Heart left ventricle (tissue), 16 donors: Measurements from ENCODE around the gene ASAP2. TPM values are rescaled to one million over a fixed set of nuclear protein-coding genes. Genes with fewer than 3 reads are reported as not detected.

Experiments used
- ATAC-seq, 4 donors: fragments of 200-7000 bp; cut with Tn5 transposase; one replicate each; pipeline ENCODE4 v1.9.1; 2020 to 2022; ENCODE audit warnings: moderate library complexity in 4 of 4, mild to moderate bottlenecking in 3 of 4, moderate number of reproducible peaks in 1 of 4
- DNase-seq, 5 donors: peaks; one replicate each; pipeline ENCODE4 v3.0.0-alpha.2; 2020
- H3K27ac ChIP-seq, 12 donors: fragments of 200-600 bp; sonication (generic) in 4 of 12; one replicate each; pipeline versions ENCODE4 v1.5.0 to v1.8.0; 2016 to 2022; ENCODE audit warnings: mild to moderate bottlenecking in 2 of 12
- H3K27me3 ChIP-seq, 9 donors: fragments of 200-600 bp; sonication (generic) in 2 of 9; one replicate each; pipeline versions ENCODE4 v1.5.1 to v1.8.0; 2016 to 2022; ENCODE audit warnings: mild to moderate bottlenecking in 3 of 9
- H3K36me3 ChIP-seq, 9 donors: fragments of 200-600 bp; sonication (generic) in 2 of 9; one replicate each; pipeline versions ENCODE4 v1.5.0 to v1.8.0; 2018 to 2022; ENCODE audit warnings: mild to moderate bottlenecking in 2 of 9
- H3K4me1 ChIP-seq, 12 donors: fragments of 200-600 bp; sonication (generic) in 4 of 12; one replicate each; pipeline versions ENCODE4 v1.5.0 to v1.8.0; 2016 to 2022; ENCODE audit warnings: mild to moderate bottlenecking in 3 of 12
- H3K4me3 ChIP-seq, 12 donors: fragments of 200-600 bp; sonication (generic) in 4 of 12; one replicate each; pipeline versions ENCODE4 v1.5.0 to v1.8.0; 2017 to 2022; ENCODE audit warnings: mild to moderate bottlenecking in 9 of 12, moderate library complexity in 4 of 12
- H3K9me3 ChIP-seq, 12 donors: fragments of 200-600 bp; sonication (generic) in 4 of 12; one replicate each; pipeline versions ENCODE4 v1.5.0 to v1.8.0; 2016 to 2022; ENCODE audit warnings: mild to moderate bottlenecking in 1 of 12
- CTCF ChIP-seq, 12 donors: fragments of 200-600 bp; sonication (generic) in 4 of 12; IDR thresholded peaks; one replicate each; pipeline versions ENCODE4 v1.5.0 to v1.8.0; 2018 to 2022; ENCODE audit warnings: antibody characterized with exemption in 12 of 12, mild to moderate bottlenecking in 5 of 12
- POLR2A ChIP-seq, 2 donors: fragments of 450-650 bp; IDR thresholded peaks; one replicate each; pipeline ENCODE4 v1.6.1; 2017; ENCODE audit warnings: antibody characterized with exemption in 2 of 2, mild to moderate bottlenecking in 2 of 2, moderate library complexity in 2 of 2
- WGBS, 4 donors: extraction: QIAGEN DNeasy Blood & Tissue Kit in 2 of 4; methylation state at CpG; one replicate each; pipeline versions ENCODE4 v1.1.5 to v1.1.7; 2013 to 2018; 5-methylcytosine and 5-hydroxymethylcytosine counted together
- intact Hi-C, 10 donors: fragments of 100-400 bp; cut with DNase I; formaldehyde crosslinking; loops; one replicate each; pipeline versions ENCODE4 v1.11.1 to v1.14.2; 2022
- polyA plus RNA-seq, 2 donors: library from polyadenylated mRNA; stranded (reverse); fragments of 200-250 nt; gene quantifications; one replicate each; pipeline ENCODE4 v1.2.3, GENCODE V29; 2013
- total RNA-seq, 9 donors: library from RNA; depleted of rRNA in 2 of 9; stranded (reverse); fragments of >200 nt in 2 of 9; fragmentation: NEBNext Ultra II Directional in 3 of 9; extraction: Animal tissue kit (Norgen Biotek cat#: 25700) in 3 of 9; gene quantifications; one replicate each; pipeline versions ENCODE4 v1.1.0 to v1.2.4, GENCODE V29; 2016 to 2023
- donor health status: ischemic (EF 13 %, LVEDD 7.1; RV severe dilation, severe dysfunction).
- donor health status: healthy with polysubstance abuse.
- donor health status: DM: no; HTN: yes; CAD: no.
- donor health status: DM: no; HTN: no; CAD: no.
- donor health status: ischemic (EF 25% LVEDD 6.9; RV normal size, moderate dysfunction).
- donor health status: ischemic (EF 25% LVEDD 5.7; RV mildly dilated, moderate dysfunction).
- donor health status: healthy.
- donor health status: DM: yes; HTN: yes; CAD: no.
- donor health status: ischemic (EF 35%, LVEDD 5.7; RV mildly dilated, moderate dysfunction).
- donor health status: nonischemic (EF 11% LVEDD 7.7; RV severe dilation, severe dysfunction).
- donor health status: DM: yes; HTN: yes; CAD: no.
- donor health status: PGD.
- donor health status: ischemic (EF 29% LVEDD 5.4; RV normal size, mild dysfunction).
- donor health status: nonischemic (EF 23%, LVEDD 6.1; RV moderate dilation, normal function).

ASAP2 gene
- total and polyA plus RNA-seq, 11 donors, result 6.7 to 17.0 (median 11.9) TPM

GRCh38 chr2:9228781-9229469 lies 22.3 kb downstream of the ASAP2 start:
- peak overlapping the region in 11 of 12 donors; percentile 2 to 76 (median 55) for H3K27ac ChIP-seq
- ATAC-seq (no peak), DNase-seq (no peak)
- H3K4me1 ChIP-seq, result peaks cover 33 to 100% (median 90%) of the 10 kb centered on the region in 12 donors
- WGBS, 4 donors, result 69 to 79% (median 72%) methylated on average over 14 to 15 of the region's 15 CpGs
- H3K9me3 ChIP-seq, result no peaks in the 10 kb centered on the region
- TF ChIP-seq CTCF (IDR thresholded peaks at IDR 0.05) (no peak), POLR2A (IDR thresholded peaks at IDR 0.05) (no peak)
- H3K36me3 ChIP-seq, result no peaks in the 10 kb centered on the region
- intact Hi-C loops, result loop anchor here in 2 of 10 donors (5.0 kb wide), 1 partner anchor 33 kb away; no protein-coding TSS in a partner anchor
- no peak overlapping the region for H3K4me3 ChIP-seq
- peaks cover 0 to 3% (median 0%) of the 10 kb centered on the region in 9 donors for H3K27me3 ChIP-seq

DNA sequence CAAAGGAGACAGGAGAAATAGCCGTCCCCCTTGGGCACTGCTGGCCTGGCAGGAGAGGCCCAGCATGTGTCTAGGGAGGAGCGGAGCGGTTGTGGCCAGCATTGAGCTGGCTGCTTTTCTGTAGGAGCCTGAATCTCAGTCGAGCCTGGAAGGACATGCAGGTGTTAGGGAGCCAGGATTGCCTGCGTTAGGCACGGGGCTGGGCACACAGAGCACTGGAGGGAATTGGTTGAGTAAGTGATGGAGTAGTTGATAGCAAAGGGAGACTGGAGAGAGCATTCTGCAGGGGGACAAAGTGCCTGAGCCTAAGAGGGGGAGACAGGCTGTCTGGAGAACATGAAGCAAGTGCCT lies 22.8 kb downstream of the ASAP2 start:
- TF ChIP-seq POLR2A (IDR thresholded peaks at IDR 0.05), result no peak
- peaks cover 0 to 3% (median 0%) of the 10 kb centered on the region in 9 donors for H3K27me3 ChIP-seq

GRCh38 chr2:9230051-9230802 lies 23.6 kb downstream of the ASAP2 start:
- no peak for TF ChIP-seq POLR2A (IDR thresholded peaks at IDR 0.05)
- no peak for TF ChIP-seq CTCF (IDR thresholded peaks at IDR 0.05)
- Histone ChIP-seq H3K9me3 (no peaks in the 10 kb centered on the region), H3K4me1 (peaks cover 39 to 100% (median 96%) of the 10 kb centered on the region in 12 donors), H3K4me3 (no peak overlapping the region), H3K36me3 (no peaks in the 10 kb centered on the region), H3K27me3 (peaks cover 0 to 3% (median 0%) of the 10 kb centered on the region in 9 donors), H3K27ac (peak overlapping the region; percentile 6 to 76 (median 48))
- peak in 4 of 5 donors; percentile 45 to 85 (median 72) for DNase-seq
- intact Hi-C loops, result no loop called here
- WGBS, 4 donors, result 40 to 67% (median 61%) methylated on average over 7 to 9 of the region's 9 CpGs
- peak; percentile 29 to 61 (median 32) for ATAC-seq

More for the DNA sequence above, 22.8 kb downstream of the ASAP2 start:
- WGBS, 4 donors, result 75 to 80% (median 76%) methylated on average over 6 of the region's 6 CpGs
- Histone ChIP-seq H3K27ac (peak overlapping the region in 11 of 12 donors; percentile 2 to 76 (median 43)), H3K4me1 (peaks cover 35 to 100% (median 93%) of the 10 kb centered on the region in 12 donors), H3K4me3 (no peak overlapping the region), H3K9me3 (no peaks in the 10 kb centered on the region), H3K36me3 (no peaks in the 10 kb centered on the region)
- ATAC-seq, result no peak
- no peak for DNase-seq
- intact Hi-C loops, result loop anchor here in 2 of 10 donors (5.0 kb wide), 1 partner anchor 33 kb away; no protein-coding TSS in a partner anchor

- no peak for TF ChIP-seq POLR2A (IDR thresholded peaks at IDR 0.05)
- DNase-seq (no peak), ATAC-seq (no peak)
- intact Hi-C loops, result no loop called here
- Histone ChIP-seq H3K9me3 (no peaks in the 10 kb centered on the region), H3K27ac (peak overlapping the region in 11 of 12 donors; percentile 20 to 76 (median 48)), H3K4me3 (no peak overlapping the region), H3K36me3 (no peaks in the 10 kb centered on the region), H3K27me3 (peaks cover 0 to 3% (median 0%) of the 10 kb centered on the region in 9 donors), H3K4me1 (peaks cover 46 to 100% (median 96%) of the 10 kb centered on the region in 12 donors)
- WGBS, 4 donors, result 36 to 54% (median 39%) methylated on average over 4 of the region's 4 CpGs
Measured at GRCh38 chr2:9230881-9231280, 24.3 kb downstream of the ASAP2 start.
